GM12874 (cell line): ENCODE data around the gene TP53RK.

Source experiments
- TF ChIP-seq, protein P1 (sequence below): IDR thresholded peaks from 2 replicates; pipeline ENCODE4 v1.5.1; 2011; ENCODE audit warnings: low read depth, mild to moderate bottlenecking, control low read depth, low read length, moderate library complexity; ENCODE audit not compliant: insufficient read depth

Gene TP53RK

GRCh38 chr20:46680684-46681031 lies 8.6 kb downstream of the TP53RK start:
- TF ChIP-seq, protein P1, sequence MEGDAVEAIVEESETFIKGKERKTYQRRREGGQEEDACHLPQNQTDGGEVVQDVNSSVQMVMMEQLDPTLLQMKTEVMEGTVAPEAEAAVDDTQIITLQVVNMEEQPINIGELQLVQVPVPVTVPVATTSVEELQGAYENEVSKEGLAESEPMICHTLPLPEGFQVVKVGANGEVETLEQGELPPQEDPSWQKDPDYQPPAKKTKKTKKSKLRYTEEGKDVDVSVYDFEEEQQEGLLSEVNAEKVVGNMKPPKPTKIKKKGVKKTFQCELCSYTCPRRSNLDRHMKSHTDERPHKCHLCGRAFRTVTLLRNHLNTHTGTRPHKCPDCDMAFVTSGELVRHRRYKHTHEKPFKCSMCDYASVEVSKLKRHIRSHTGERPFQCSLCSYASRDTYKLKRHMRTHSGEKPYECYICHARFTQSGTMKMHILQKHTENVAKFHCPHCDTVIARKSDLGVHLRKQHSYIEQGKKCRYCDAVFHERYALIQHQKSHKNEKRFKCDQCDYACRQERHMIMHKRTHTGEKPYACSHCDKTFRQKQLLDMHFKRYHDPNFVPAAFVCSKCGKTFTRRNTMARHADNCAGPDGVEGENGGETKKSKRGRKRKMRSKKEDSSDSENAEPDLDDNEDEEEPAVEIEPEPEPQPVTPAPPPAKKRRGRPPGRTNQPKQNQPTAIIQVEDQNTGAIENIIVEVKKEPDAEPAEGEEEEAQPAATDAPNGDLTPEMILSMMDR, result no peak

DNA sequence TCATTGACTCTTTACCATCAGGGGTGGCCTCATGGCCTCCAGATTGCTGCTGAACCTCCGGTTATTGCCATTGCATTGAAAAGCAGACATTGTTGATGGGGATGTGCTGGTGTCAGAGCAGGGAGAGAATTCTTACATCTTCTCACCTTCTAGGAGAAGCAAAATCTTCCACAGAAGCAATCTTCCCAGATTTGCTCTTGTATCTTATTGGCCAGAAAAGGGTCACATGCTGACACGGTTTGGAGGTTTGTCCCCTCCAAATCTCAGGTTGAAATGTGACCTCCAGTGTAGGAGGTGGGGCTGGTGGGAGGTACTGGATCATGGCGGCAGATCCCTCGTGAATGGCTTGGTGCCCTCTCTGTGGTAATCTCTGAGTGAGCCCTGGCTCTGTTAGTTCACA lies 10.7 kb downstream of the TP53RK start:
- TF ChIP-seq, protein P1, result no peak

- TF ChIP-seq, protein P1, result no peak
These were observed 11.6 kb downstream of the TP53RK start for GRCh38 chr20:46677608-46678007.

DNA sequence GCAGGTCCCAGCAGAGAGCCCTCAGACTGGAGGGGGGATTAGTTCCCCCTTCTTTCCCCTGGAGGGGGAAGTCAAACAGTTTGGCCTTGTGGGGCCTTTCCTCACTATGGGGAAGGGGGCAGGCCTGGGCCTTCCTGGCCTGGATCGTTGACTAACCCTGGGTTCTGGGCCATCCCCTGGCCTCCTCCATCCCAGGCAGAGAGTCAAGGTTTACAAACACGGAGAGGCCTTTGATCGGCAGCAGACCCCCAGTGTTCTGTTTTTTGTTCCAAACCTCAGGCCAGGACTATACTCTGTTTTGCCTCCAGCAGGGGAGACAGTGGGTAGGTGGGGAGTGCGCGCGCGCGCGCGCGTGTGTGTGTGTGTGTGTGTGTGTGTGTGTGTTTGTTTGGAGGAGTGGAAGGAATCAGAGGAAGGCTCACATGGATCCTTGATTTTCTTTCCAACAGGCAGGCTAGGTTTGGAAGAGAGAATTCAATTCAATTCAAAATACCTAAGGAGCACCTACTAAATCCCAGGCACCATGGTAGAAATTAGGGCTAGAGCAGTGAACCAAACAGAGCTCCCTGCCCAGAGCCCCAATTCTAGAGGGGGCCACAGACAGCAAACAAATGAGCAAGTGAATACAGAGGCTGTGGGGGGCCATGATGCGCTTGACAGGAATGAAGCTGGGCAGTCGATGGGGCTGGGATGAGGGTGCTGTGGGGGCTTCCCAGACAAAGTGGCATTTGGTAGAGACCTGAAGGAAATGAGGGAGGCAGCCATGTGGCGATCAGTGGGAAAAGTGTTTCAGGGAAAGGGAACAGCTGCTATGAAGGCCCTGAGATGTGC lies 14.8 kb downstream of the TP53RK start:
- TF ChIP-seq, protein P1, result no peak

DNA sequence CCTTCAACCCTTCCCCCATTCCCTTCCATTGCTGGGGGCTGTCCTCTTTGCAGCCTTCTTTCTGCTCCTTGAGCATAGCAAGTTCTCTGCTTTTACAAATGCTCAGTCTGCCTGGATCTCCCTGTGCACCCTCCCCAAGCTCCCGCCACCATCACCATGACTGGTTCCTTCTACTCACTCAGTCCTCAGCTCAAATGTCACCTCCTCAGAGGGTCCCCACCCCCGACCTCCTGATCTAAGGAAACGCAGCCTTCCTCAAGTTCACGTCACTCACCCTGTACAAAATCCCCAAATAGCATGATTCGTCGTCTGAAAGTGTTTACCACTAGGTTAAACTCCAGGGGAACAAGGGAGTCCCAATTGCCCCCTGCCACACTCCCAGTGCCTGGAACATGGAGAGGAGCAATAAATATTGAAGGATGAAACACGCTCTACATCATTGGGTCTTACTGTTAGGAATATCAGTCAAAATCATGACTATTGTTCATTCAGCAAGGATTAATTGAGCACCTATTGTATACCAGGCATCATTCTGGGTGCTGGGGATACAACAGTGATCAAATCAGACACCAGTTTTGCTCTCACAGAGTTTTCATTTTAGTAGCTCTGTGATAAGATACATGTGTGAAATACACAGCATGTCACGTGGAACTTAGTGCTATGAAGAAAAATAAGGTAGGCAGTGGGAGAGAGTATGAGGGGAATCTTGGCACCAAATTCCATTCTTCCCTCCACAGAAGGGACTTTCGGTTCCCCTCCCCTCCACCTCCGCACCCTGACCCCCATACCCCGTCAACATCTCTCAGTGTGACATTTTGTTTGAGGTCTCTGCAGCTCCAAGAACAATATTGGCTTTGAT lies 15.6 kb downstream of the TP53RK start:
- TF ChIP-seq, protein P1, result no peak

DNA sequence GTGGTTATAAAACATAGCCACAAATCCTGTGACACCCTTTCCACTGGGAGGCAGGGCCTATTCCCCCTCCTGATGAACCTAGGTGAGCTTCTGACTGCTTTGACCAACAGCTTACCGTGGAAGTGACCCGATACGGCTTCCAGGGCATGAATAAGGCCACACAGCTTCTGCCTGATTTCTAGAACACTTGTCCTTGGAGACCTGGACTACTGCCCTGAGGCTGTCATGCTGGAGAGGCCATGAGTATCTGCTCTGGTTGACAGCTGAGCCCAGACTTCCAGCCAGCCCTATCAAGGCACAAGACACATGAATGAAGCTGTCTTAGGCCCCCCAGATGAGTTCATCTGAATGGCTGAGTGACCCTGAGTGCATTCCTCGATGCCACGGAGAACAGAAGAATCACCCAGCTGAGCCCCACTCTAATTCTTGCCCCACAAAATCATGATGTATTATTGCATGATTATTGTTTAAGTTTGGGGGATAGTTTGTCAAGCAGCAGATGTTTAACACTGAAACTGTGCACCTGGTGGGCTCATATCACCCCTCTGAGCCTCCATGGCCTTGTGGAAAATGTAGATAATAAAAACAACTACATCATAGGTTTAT lies 16.6 kb downstream of the TP53RK start:
- TF ChIP-seq, protein P1, result no peak
